Suprapubic skin (tissue), 4 donors: ENCODE measurements around the gene FITM1. TPM values are rescaled to one million over a fixed set of nuclear protein-coding genes. Genes with fewer than 3 reads are reported as not detected.

Source experiments
- DNase-seq, 2 donors: peaks; one replicate each; pipeline ENCODE4 v3.0.0-alpha.2; 2019; ENCODE audit warnings: low spot score in 2 of 2
- H3K27ac ChIP-seq: fragments of 200-600 bp; sonication (generic); one replicate; pipeline ENCODE4 v1.5.1; 2019
- H3K27me3 ChIP-seq: fragments of 200-600 bp; sonication (generic); one replicate; pipeline ENCODE4 v1.5.1; 2019
- H3K36me3 ChIP-seq: fragments of 200-600 bp; sonication (generic); one replicate; pipeline ENCODE4 v1.5.1; 2019
- H3K4me1 ChIP-seq: fragments of 200-600 bp; sonication (generic); one replicate; pipeline ENCODE4 v1.5.1; 2019
- H3K4me3 ChIP-seq: fragments of 200-600 bp; sonication (generic); one replicate; pipeline ENCODE4 v1.5.1; 2019; ENCODE audit warnings: mild to moderate bottlenecking
- H3K9me3 ChIP-seq: fragments of 200-600 bp; sonication (generic); one replicate; pipeline ENCODE4 v1.5.1; 2019
- EP300 ChIP-seq: sonication (generic); formaldehyde crosslinking; IDR thresholded peaks from one replicate; pipeline ENCODE4 v1.6.1; 2017; ENCODE audit warnings: antibody characterized with exemption
- POLR2A ChIP-seq, 2 donors: fragments of 450-650 bp; IDR thresholded peaks; one replicate each; pipeline ENCODE4 v1.6.1; 2017; ENCODE audit warnings: antibody characterized with exemption in 2 of 2, mild to moderate bottlenecking in 2 of 2, moderate library complexity in 2 of 2
- POLR2AphosphoS5 ChIP-seq, 3 donors: sonication (generic); formaldehyde crosslinking; IDR thresholded peaks; one replicate each; pipeline ENCODE4 v1.6.1; 2017; ENCODE audit warnings: antibody characterized with exemption in 3 of 3
- WGBS: methylation state at CpG from one replicate; pipeline ENCODE4 v1.1.5; 2018; 5-methylcytosine and 5-hydroxymethylcytosine counted together
- total RNA-seq, 4 donors: library from RNA; depleted of rRNA; stranded (reverse); fragments of >200 nt; gene quantifications; one replicate each; pipeline ENCODE4 v1.1.0, GENCODE V29; 2016
- TF ChIP-seq, protein P1 (sequence below), 2 donors: fragments of 200-600 bp in 1 of 2; fragments of 450-650 bp in 1 of 2; sonication (generic) in 1 of 2; IDR thresholded peaks; one replicate each; pipeline ENCODE4 v1.5.1; 2016 to 2019; ENCODE audit warnings: antibody characterized with exemption in 2 of 2, mild to moderate bottlenecking in 1 of 2, moderate library complexity in 1 of 2

FITM1 gene
- total RNA-seq, 4 donors from 2014 or later: 1.7 to 3.4 (median 2.3) TPM; not detected in 1

DNA sequence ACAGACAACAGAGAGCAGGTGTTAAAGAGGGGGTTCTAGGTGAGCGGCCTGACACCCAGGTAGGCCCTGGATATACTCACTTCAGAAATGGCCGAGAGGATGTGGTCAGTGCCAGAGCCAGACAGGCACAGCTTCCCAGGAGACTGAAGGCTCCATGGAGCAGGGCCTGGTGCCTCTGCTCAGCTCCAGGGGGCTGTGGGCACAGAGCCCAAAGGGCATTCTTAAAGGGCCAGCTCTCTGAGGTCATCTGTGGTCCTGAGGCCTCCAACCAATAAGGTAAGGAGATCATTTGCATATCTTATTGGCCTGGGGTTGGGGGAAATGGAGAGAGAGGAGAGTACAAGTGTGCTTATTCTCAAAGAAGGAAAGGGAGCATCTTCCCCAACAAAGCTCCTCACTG, 46.0 kb upstream of the FITM1 start:
- 93% methylated on average over 2 of the region's 2 CpGs for WGBS
- Histone ChIP-seq H3K9me3 (no peaks in the 10 kb centered on the region), H3K27me3 (no peaks in the 10 kb centered on the region), H3K36me3 (no peaks in the 10 kb centered on the region), H3K27ac (no peak overlapping the region), H3K4me1 (peaks cover 16% of the 10 kb centered on the region), H3K4me3 (no peak overlapping the region)
- DNase-seq: no peak
- TF ChIP-seq POLR2AphosphoS5 (IDR thresholded peaks at IDR 0.05) (no peak), EP300 (no peak), POLR2A (IDR thresholded peaks at IDR 0.05) (no peak)
- TF ChIP-seq, protein P1, sequence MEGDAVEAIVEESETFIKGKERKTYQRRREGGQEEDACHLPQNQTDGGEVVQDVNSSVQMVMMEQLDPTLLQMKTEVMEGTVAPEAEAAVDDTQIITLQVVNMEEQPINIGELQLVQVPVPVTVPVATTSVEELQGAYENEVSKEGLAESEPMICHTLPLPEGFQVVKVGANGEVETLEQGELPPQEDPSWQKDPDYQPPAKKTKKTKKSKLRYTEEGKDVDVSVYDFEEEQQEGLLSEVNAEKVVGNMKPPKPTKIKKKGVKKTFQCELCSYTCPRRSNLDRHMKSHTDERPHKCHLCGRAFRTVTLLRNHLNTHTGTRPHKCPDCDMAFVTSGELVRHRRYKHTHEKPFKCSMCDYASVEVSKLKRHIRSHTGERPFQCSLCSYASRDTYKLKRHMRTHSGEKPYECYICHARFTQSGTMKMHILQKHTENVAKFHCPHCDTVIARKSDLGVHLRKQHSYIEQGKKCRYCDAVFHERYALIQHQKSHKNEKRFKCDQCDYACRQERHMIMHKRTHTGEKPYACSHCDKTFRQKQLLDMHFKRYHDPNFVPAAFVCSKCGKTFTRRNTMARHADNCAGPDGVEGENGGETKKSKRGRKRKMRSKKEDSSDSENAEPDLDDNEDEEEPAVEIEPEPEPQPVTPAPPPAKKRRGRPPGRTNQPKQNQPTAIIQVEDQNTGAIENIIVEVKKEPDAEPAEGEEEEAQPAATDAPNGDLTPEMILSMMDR (IDR thresholded peaks at IDR 0.05): no peak

DNA sequence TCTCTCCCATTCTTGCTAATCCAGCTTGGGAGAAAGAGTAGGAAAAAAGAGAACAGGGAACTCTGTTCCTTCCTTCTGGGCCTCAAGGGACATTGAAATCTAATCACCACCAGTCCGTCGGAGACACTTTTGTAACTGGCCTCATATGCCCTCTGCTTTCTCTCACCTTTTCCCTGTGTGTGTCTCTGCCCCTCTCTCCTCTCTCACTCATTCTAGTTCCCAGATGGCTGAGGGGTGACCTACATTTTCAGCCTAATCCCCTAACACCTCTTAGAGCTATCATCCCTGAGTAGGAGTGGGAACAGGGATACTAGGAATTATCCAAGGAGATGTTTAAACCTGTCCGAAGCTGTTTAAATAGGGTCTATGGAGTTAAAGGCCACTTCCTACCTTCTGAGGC, 45.2 kb upstream of the FITM1 start:
- no peak for DNase-seq
- Histone ChIP-seq H3K27me3 (no peaks in the 10 kb centered on the region), H3K4me1 (peaks cover 16% of the 10 kb centered on the region), H3K27ac (no peak overlapping the region), H3K36me3 (no peaks in the 10 kb centered on the region), H3K4me3 (no peak overlapping the region), H3K9me3 (no peaks in the 10 kb centered on the region)
- TF ChIP-seq POLR2A (IDR thresholded peaks at IDR 0.05) (no peak), EP300 (no peak), POLR2AphosphoS5 (IDR thresholded peaks at IDR 0.05) (no peak)
- TF ChIP-seq, protein P1 (IDR thresholded peaks at IDR 0.05): no peak
- 91% methylated on average over 3 of the region's 3 CpGs for WGBS

DNA sequence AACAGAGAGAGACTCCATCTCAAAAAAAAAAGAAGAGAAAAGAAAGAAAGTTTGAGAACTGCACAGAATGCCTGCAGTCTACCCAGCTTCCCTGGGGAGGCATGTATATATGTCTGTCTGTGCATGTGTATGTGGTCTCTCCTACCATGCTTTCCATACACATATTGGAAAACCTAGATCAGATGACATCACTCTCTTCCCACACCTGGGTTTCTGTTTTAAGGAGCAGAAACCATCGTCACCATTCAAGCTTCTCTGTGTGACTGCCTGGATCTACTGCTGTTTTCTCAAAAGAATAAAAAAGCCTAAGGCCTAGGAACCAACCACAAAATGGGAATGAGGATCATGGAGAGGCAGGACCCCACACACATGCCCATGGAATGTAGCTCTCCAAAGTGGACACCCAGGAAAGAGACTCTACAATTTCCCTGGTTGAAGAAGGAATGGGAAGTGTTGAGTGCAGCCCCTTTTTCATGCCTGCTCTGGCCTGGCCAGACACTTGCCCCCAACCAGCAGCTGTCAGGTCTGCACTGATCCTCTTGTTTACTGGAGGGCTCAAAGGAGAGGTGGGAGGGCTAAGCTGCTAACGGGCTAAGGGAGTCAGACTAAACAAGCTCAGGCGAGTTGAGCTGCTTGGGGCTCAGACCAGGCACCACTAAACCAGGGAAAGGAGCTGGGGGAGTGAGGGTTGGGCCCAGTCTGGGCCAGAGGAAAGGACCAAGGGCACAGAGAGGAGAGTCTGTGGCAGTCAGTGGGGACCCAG, 44.1 kb upstream of the FITM1 start:
- no peak for DNase-seq
- Histone ChIP-seq H3K36me3 (no peaks in the 10 kb centered on the region), H3K4me1 (peaks cover 5% of the 10 kb centered on the region), H3K27ac (no peak overlapping the region), H3K9me3 (no peaks in the 10 kb centered on the region), H3K27me3 (no peaks in the 10 kb centered on the region), H3K4me3 (no peak overlapping the region)
- TF ChIP-seq EP300 (no peak), POLR2A (IDR thresholded peaks at IDR 0.05) (no peak), POLR2AphosphoS5 (IDR thresholded peaks at IDR 0.05) (no peak)
- TF ChIP-seq, protein P1 (IDR thresholded peaks at IDR 0.05): no peak
- 75% methylated on average over 3 of the region's 3 CpGs for WGBS

DNA sequence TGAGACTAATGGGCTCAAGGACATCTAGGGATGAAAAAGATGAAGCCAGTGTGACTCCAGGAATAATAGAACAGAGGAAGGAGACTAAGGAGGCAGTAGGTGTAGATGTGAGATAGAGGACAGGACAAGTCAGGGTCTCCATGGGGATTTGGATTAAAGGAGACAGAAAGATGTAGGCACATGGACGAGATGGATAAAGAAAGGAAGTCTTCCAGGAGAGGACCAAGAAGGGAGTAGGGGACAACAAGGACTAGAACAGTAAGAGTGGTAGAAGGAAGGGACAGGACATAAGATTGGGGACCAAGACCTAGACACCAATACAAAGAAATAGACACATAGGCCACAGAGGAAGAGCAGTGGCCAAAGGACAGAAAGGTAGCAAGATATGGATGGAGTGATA, 43.5 kb upstream of the FITM1 start:
- H3K4me3 ChIP-seq: no peak overlapping the region
- H3K9me3 ChIP-seq: no peaks in the 10 kb centered on the region
- DNase-seq: no peak
- H3K4me1 ChIP-seq: peaks cover 1% of the 10 kb centered on the region
- TF ChIP-seq POLR2A (IDR thresholded peaks at IDR 0.05) (no peak), EP300 (no peak), POLR2AphosphoS5 (IDR thresholded peaks at IDR 0.05) (no peak)
- TF ChIP-seq, protein P1 (IDR thresholded peaks at IDR 0.05): no peak
- H3K27ac ChIP-seq: no peak overlapping the region
- no peaks in the 10 kb centered on the region for H3K27me3 ChIP-seq
- WGBS: 91% methylated on average over 1 of the region's 1 CpG
- H3K36me3 ChIP-seq: no peaks in the 10 kb centered on the region

DNA sequence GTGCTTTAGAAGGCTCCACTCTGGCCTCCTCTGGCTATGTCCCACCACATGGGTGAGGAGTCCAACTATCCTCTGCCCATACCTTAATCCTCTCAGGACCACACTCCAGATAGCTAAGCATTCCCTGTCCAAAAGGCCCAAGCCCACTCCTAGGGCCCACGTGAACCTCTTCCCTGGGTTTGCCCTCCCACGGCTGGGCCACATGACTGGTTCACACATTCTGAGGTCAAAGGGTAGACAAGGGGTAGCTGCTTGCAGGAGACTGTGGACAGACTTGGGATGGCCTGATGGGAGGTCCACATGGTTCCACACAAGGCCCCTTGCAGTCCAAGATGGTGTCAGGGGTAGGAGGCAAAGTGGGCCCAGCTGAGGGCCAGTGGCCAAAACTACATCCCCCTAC, 42.4 kb upstream of the FITM1 start:
- no peak for TF ChIP-seq EP300
- TF ChIP-seq, protein P1 (IDR thresholded peaks at IDR 0.05): no peak
- no peak for TF ChIP-seq POLR2AphosphoS5 (IDR thresholded peaks at IDR 0.05)
- no peak for TF ChIP-seq POLR2A (IDR thresholded peaks at IDR 0.05)
- Histone ChIP-seq H3K27ac (no peak overlapping the region), H3K27me3 (no peaks in the 10 kb centered on the region), H3K4me1 (peaks cover 12% of the 10 kb centered on the region), H3K36me3 (no peaks in the 10 kb centered on the region), H3K4me3 (no peak overlapping the region), H3K9me3 (no peaks in the 10 kb centered on the region)
- 96% methylated on average over 2 of the region's 2 CpGs for WGBS
- DNase-seq: no peak
